Gastroesophageal sphincter (tissue), 4 donors: ENCODE data around the gene PASD1. TPM values are rescaled to one million over a fixed set of nuclear protein-coding genes. Genes with fewer than 3 reads are reported as not detected.

Experiments
- ATAC-seq: fragments of 150-250 bp; one replicate; pipeline ENCODE4 v1.9.1; 2016; ENCODE audit warnings: mild to moderate bottlenecking, moderate library complexity
- H3K27ac ChIP-seq, 4 donors: fragments of 200-600 bp; sonication (generic) in 3 of 4; 1 replicate in 3 of 4; 2 replicates in 1 of 4; pipeline ENCODE4 v1.5.1; 2016 to 2019
- H3K27me3 ChIP-seq: fragments of 200-600 bp; sonication (generic); one replicate; pipeline ENCODE4 v1.5.1; 2019
- H3K36me3 ChIP-seq, 2 donors: fragments of 200-600 bp; sonication (generic); one replicate each; pipeline ENCODE4 v1.5.1; 2019; ENCODE audit warnings: control low read depth in 1 of 2
- H3K4me1 ChIP-seq, 3 donors: fragments of 200-600 bp; sonication (generic); 1 replicate in 2 of 3; 2 replicates in 1 of 3; pipeline ENCODE4 v1.5.1; 2016 to 2019; ENCODE audit warnings: control low read depth in 2 of 3
- H3K4me3 ChIP-seq, 2 donors: fragments of 200-600 bp; sonication (generic); one replicate each; pipeline ENCODE4 v1.5.1; 2019; ENCODE audit warnings: mild to moderate bottlenecking in 1 of 2, moderate library complexity in 1 of 2
- H3K9me3 ChIP-seq, 3 donors: fragments of 200-600 bp; sonication (generic); one replicate each; pipeline ENCODE4 v1.5.1; 2017 to 2019; ENCODE audit warnings: control low read depth in 2 of 3
- CTCF ChIP-seq, 4 experiments: fragments of 200-600 bp in 2 of 4; fragments of 450-650 bp in 2 of 4; sonication (generic) in 1 of 4; IDR thresholded peaks; one replicate each; pipeline ENCODE4 v1.5.1; 2017 to 2019; ENCODE audit warnings: antibody characterized with exemption in 4 of 4, mild to moderate bottlenecking in 2 of 4, moderate library complexity in 2 of 4
- EP300 ChIP-seq: sonication (generic); formaldehyde crosslinking; IDR thresholded peaks from one replicate; pipeline ENCODE4 v1.6.1; 2017; ENCODE audit warnings: antibody characterized with exemption, mild to moderate bottlenecking
- POLR2A ChIP-seq, 2 donors: fragments of 450-650 bp; IDR thresholded peaks; one replicate each; pipeline ENCODE4 v1.6.1; 2017; ENCODE audit warnings: antibody characterized with exemption in 2 of 2, mild to moderate bottlenecking in 2 of 2, moderate library complexity in 1 of 2
- POLR2AphosphoS5 ChIP-seq: sonication (generic); formaldehyde crosslinking; IDR thresholded peaks from one replicate; pipeline ENCODE4 v1.6.1; 2017; ENCODE audit warnings: antibody characterized with exemption
- WGBS, 2 donors: methylation state at CpG; one replicate each; pipeline ENCODE4 v1.1.5; 2018; ENCODE audit warnings: low coverage in 1 of 2; 5-methylcytosine and 5-hydroxymethylcytosine counted together
- total RNA-seq, 4 donors: library from RNA; depleted of rRNA; stranded (reverse); fragments of >200 nt; gene quantifications; one replicate each; pipeline ENCODE4 v1.1.0, GENCODE V29; 2016

Gene PASD1
- total RNA-seq, 4 donors from 2014 or later = not detected

GRCh38 chrX:151631822-151632221 is 68.3 kb downstream of the PASD1 start:
- Histone ChIP-seq H3K27me3 (no peaks in the 10 kb centered on the region), H3K4me1 (no peaks in the 10 kb centered on the region), H3K36me3 (no peaks in the 10 kb centered on the region), H3K4me3 (no peak overlapping the region), H3K27ac (no peak overlapping the region), H3K9me3 (no peaks in the 10 kb centered on the region)
- 50 to 72% methylated on average over 1 to 2 of the region's 2 CpGs for WGBS, 2 donors
- TF ChIP-seq POLR2A (IDR thresholded peaks at IDR 0.05) (no peak), EP300 (no peak), CTCF (IDR thresholded peaks at IDR 0.05) (no peak), POLR2AphosphoS5 (no peak)
- ATAC-seq = no peak

- no peaks in the 10 kb centered on the region for H3K27me3 ChIP-seq
- ATAC-seq = no peak
- H3K4me3 ChIP-seq = no peak overlapping the region
- H3K36me3 ChIP-seq = no peaks in the 10 kb centered on the region
- 60 to 83% methylated on average over 1 to 4 of the region's 4 CpGs for WGBS, 2 donors
- H3K9me3 ChIP-seq = no peaks in the 10 kb centered on the region
- no peak overlapping the region for H3K27ac ChIP-seq
- no peak for TF ChIP-seq EP300
- no peaks in the 10 kb centered on the region for H3K4me1 ChIP-seq
Measured at GRCh38 chrX:151633157-151633556, 69.7 kb downstream of the PASD1 start.

GRCh38 chrX:151634937-151635336 is 71.5 kb downstream of the PASD1 start:
- no peaks in the 10 kb centered on the region for H3K36me3 ChIP-seq
- no peak for TF ChIP-seq CTCF (IDR thresholded peaks at IDR 0.05)
- no peak for TF ChIP-seq POLR2AphosphoS5
- TF ChIP-seq EP300 = no peak
- TF ChIP-seq POLR2A (IDR thresholded peaks at IDR 0.05) = no peak
- H3K4me1 ChIP-seq = no peaks in the 10 kb centered on the region
- H3K27ac ChIP-seq = no peak overlapping the region
- H3K9me3 ChIP-seq = no peaks in the 10 kb centered on the region
- no peak overlapping the region for H3K4me3 ChIP-seq
- ATAC-seq = no peak
- no peaks in the 10 kb centered on the region for H3K27me3 ChIP-seq
- 71 to 86% methylated on average over 1 of the region's 1 CpG for WGBS, 2 donors

- Histone ChIP-seq H3K9me3 (no peaks in the 10 kb centered on the region), H3K27me3 (no peaks in the 10 kb centered on the region), H3K4me3 (no peak overlapping the region), H3K27ac (no peak overlapping the region), H3K36me3 (no peaks in the 10 kb centered on the region), H3K4me1 (no peaks in the 10 kb centered on the region)
- WGBS, 2 donors = 40 to 69% methylated on average over 1 to 8 of the region's 11 CpGs
- no peak for ATAC-seq
- TF ChIP-seq POLR2AphosphoS5 (no peak), EP300 (no peak), POLR2A (IDR thresholded peaks at IDR 0.05) (no peak), CTCF (IDR thresholded peaks at IDR 0.05) (no peak)
Measured at GRCh38 chrX:151641564-151641963, 78.1 kb downstream of the PASD1 start.

GRCh38 chrX:151675121-151675746 is 111.8 kb downstream of the PASD1 start:
- Histone ChIP-seq H3K27me3 (no peaks in the 10 kb centered on the region), H3K4me1 (no peaks in the 10 kb centered on the region), H3K36me3 (no peaks in the 10 kb centered on the region), H3K4me3 (no peak overlapping the region), H3K9me3 (no peaks in the 10 kb centered on the region), H3K27ac (no peak overlapping the region)
- TF ChIP-seq POLR2A (IDR thresholded peaks at IDR 0.05) = no peak
- TF ChIP-seq CTCF (IDR thresholded peaks at IDR 0.05) = no peak
- no peak for TF ChIP-seq EP300
- TF ChIP-seq POLR2AphosphoS5 = no peak
- no peak for ATAC-seq
- 55 to 60% methylated on average over 1 to 3 of the region's 6 CpGs for WGBS, 2 donors
